Measurements from ENCODE around the gene PIK3CB.
A peak's percentile ranks its signal among the peaks of the same experiment; 100 is the strongest.
"Not testable (repeated sequence)": the region's sequence is repeated elsewhere in the genome, so short reads cannot be mapped to it uniquely, and the experiment has no call there.

Gene PIK3CB

GRCh38 chr3:138802223-138802622 is 32.5 kb downstream of the PIK3CB start:
- DNase-seq = not testable (repeated sequence)

GRCh38 chr3:138801792-138802191 is 32.9 kb downstream of the PIK3CB start:
- DNase-seq = no peak

- no peak for DNase-seq
Measured at GRCh38 chr3:138800248-138800647, 34.5 kb downstream of the PIK3CB start.

- no peak for DNase-seq
Measured at GRCh38 chr3:138799822-138800221, 34.9 kb downstream of the PIK3CB start.

GRCh38 chr3:138797508-138798038 is 37.2 kb downstream of the PIK3CB start:
- no peak for DNase-seq

- DNase-seq = no peak
Measured at GRCh38 chr3:138796761-138797160, 38.0 kb downstream of the PIK3CB start.

GRCh38 chr3:138786788-138787271 is 47.9 kb downstream of the PIK3CB start:
- DNase-seq = no peak

DNA sequence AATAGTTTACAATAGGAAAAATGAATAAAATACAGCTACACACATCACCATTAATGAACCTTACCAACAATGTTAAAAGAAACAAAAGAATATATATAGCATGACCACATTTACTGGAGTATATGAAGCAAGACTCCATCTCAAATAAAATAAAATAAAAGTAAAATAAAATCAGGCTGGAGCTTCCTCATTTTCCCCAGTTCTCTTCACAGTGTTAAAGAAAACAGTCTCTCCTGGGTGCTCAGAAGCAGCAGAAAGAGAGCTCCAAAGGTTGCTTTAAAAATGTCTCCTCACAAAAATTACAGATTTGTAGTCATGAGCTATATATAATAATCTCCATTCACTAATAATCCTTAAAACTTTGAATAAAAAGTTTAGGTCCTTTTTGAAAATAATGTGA is 48.8 kb downstream of the PIK3CB start:
- DNase-seq = no peak

DNA sequence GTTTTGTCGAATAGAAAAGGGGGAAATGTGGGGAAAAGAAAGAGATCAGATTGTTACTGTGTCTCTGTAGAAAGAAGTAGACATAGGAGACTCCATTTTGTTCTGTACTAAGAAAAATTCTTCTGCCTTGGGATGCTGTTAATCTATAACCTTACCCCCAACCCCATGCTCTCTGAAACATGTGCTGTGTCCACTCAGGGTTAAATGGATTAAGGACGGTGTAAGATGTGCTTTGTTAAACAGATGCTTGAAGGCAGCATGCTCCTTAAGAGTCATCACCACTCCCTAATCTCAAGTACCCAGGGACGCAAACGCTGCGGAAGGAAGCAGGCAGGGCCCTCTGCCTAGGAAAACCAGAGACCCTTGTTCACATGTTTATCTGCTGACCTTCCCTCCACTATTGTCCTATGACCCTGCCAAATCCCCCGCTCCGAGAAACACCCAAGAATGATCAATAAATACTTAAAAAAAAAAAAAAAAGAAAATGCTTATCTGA is 49.3 kb downstream of the PIK3CB start:
- not testable (repeated sequence) for DNase-seq

GRCh38 chr3:138782755-138783154 is 52.0 kb downstream of the PIK3CB start:
- DNase-seq = no peak

- no peak for DNase-seq
Measured at GRCh38 chr3:138781012-138781470, 53.7 kb downstream of the PIK3CB start.

DNA sequence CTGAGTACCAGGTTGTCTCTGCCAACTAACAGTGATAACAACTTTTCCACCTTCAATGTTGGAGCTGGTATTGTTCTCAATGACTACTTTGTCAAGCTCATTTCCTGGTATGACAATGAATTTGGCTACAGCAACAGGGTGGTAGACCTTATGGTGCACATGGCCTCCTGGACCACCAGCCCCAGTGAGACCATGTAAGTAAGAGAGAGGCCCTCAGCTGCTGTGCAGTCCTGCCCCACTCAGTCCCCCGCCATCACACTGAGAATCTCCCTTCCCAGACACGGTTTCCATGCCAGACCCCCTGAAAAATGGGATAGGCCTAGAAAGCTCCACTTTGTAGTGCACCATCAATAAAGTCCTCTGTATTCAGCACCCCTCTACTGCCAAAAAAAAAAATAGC is 56.1 kb downstream of the PIK3CB start:
- no peak for DNase-seq

GRCh38 chr3:138776961-138777360 is 57.8 kb downstream of the PIK3CB start:
- no peak for DNase-seq

GRCh38 chr3:138775254-138775595 is 59.5 kb downstream of the PIK3CB start:
- DNase-seq = no peak

DNA sequence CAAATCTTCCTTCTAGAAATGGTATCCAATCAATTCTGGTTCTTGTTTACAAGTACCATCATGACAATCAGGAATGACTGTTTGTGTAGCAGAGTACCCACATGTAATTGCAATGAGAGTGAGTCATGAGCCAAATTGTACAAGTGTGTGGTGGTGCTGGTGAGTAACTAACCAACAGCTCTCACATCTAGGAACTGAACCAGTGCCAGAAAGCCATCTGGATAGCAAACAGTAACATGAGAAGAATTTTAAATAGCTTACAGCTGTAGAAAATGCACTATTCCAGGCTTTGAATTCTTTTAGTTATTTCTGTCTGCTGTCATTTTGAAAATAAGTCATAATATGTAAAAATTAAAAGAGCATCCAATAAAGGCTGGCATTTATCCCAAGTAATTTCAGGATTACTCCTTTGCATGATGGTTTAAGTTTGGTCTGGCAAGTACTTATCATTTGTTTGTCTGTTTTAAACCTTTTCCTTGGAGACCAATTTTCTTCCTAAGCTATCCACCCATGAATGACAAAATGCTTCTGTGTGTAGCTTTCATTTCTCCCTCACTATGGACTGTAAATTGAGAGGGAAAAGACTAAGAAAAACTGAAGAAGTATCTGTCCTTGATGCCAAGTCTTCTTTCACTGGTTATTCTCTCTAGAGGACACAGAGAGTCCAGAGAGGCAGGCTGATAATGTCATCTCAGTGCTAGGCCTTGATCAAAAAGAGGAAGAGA is 60.0 kb downstream of the PIK3CB start:
- peak; percentile 97 for DNase-seq

GRCh38 chr3:138771585-138771984 is 63.1 kb downstream of the PIK3CB start:
- DNase-seq = no peak

DNA sequence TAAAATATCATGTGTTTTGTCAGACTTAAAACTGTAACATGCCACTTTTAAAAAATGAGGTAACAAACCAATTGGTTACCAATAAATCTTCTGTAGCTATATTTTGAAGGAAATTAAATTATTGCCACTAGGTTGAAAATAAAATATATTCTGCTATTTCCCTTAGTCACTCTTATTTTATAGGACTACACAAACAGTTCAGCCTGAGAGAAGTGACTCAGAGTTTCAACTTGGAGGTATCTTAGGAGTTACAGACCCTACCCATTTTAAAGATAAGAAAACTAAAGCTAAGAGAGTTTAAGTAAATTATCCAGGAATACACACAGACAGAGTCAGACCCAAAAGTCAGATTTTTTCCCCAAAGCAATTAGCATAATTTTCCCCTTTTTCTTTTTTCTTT is 65.1 kb downstream of the PIK3CB start:
- no peak for DNase-seq

DNA sequence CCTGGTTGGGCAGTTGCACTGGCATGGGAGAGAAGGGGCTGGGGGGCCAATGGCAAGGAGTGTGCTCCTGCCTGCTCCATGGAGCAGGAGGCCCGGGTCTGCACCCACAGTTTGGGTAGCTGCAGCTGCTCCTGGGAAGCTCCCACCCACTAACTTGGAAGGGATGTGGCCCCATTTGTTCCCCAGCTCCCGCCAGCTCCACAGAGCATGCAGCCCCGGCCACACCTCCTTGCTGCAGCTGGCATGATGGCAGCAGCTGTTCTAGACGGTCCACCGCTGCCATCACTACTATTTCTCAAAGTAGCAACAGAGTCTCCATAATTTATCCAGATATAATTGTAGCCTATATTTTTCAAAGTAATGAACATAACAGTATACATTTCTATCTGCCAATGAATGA is 65.8 kb downstream of the PIK3CB start:
- DNase-seq = no peak

DNA sequence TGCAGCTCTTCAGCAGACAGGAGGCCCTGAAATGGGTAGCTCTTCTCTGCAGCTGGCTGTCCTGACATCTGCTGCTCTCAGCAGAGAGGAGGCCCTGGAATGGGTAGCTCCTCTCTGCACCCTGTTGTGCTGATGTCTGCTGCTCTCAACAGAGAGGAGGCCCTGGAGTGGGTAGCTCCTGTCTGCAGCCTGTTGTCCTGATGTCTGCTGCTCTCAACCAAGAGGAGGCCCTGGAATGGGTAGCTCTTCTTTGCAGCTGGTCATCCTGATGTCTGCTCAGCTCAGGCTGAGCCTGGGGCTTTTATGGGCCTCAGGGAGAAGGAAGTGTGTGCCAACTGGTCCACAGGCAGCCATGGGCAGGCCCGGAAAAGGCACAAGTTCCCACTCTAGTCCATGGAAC is 66.6 kb downstream of the PIK3CB start:
- DNase-seq = no peak

DNA sequence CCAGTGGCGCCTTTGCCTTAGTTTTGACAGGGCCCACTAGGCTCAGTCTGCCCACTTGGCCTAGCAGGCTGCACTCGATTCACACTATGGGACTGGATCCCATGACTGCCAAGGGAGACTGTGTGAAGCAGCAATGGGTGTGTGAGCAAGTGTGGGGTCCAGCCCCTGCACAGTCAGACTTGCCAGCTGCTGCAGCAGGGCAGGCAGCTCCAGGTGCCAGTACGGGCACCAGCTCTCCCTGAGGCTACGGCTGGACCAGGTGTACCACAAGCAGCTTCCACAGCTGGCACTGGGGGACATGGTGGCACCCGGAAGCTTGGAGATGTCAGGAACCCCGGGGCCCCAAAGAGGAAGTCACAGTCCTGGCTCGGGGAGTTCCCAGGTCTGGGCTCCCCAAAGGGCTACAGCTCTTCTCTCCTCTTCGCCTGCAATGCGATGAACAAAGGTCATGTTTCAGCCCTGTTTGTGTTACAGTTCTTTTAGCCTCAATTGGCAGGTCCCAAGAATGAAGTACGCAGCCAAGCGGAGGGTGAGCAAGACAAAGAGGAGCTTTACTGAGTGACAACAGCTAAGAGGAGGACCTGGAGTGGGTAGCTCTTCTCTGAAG is 67.1 kb downstream of the PIK3CB start:
- DNase-seq = no peak

DNA sequence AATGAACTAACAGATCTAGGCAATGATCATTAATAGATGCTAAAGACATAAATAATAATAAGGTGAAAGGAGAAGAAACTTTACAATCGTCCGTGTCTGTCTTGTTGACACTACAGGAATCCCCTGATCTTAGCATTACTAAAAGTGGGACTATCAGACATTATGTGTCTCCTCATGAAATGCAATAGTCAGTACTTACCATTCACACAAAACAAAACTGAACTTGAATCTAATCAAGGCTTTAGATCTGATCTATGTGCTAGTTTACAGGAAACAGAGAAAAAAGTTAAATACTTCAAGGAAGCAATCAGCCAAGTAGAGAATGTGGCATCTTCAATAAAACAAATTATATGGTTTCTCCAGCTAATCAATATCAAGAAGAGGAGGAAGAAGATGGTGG is 73.7 kb downstream of the PIK3CB start:
- DNase-seq = no peak

DNA sequence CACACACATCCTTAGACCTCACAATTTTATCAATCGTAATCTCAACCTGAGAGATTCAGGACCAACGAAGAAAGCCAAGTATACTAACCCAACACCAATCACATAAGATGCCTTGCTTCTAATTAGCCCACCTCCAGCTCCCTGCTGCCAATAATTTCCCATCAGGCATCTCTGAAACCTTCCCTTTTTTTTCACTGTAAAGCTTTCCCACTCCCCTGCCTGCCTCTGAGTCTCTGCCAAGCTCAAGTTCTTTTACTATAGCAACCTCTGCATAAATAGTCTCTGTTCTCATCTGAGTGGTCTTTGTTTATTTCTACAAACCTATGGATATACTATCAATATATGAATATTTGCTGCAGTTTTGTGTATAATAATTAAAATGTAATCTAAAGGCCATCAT is 86.5 kb downstream of the PIK3CB start:
- DNase-seq = no peak

- no peak for DNase-seq
Measured at GRCh38 chr3:138747225-138747624, 87.5 kb downstream of the PIK3CB start.

DNA sequence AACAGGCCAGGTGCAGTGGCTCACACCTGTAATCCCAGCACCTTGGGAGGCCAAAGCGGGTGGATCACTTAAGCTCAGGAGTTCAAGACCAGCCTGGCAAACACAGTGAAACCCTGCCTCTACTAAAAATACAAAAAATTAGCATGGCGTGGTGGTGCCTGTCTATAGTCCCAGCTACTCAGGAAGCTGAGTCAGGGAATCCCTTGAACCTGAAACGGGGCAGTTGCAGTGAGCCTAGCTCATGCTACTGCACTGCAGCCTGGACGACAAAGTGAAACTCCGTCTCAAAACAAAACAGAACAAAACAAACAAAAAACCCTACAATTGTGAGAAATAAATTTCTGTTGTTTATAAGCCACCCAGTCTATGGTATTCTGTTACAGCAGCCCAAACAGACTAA is 94.7 kb downstream of the PIK3CB start:
- DNase-seq = no peak
